Large intestine (tissue), 12 donors: ENCODE results near the gene WNT7A. TPM values are rescaled to one million over a fixed set of nuclear protein-coding genes. Genes with fewer than 3 reads are reported as not detected.
"Not testable (repeated sequence)": the region's sequence is repeated elsewhere in the genome, so short reads cannot be mapped to it uniquely, and the experiment has no call there.

Experiments used
- DNase-seq, 2 donors: peaks; one replicate each; pipeline versions ENCODE4 v3.0.0 to v3.0.0-alpha.2; 2013
- H3K27ac ChIP-seq: one replicate; pipeline ENCODE4 v1.5.1; 2013; ENCODE audit warnings: low read length
- H3K27me3 ChIP-seq: 2 replicates; pipeline ENCODE4 v1.6.1; 2013; ENCODE audit warnings: low read length; ENCODE audit not compliant: control insufficient read depth, insufficient read depth
- H3K36me3 ChIP-seq: 2 replicates; pipeline ENCODE4 v1.6.1; 2013; ENCODE audit warnings: low read length; ENCODE audit not compliant: control insufficient read depth, insufficient read depth
- H3K4me1 ChIP-seq: one replicate; pipeline ENCODE4 v1.6.1; 2013; ENCODE audit warnings: low read length; ENCODE audit not compliant: control insufficient read depth, insufficient read depth
- H3K4me3 ChIP-seq: one replicate; pipeline ENCODE4 v1.5.1; 2013; ENCODE audit warnings: low read length
- H3K9me3 ChIP-seq: one replicate; pipeline ENCODE4 v1.6.1; 2013; ENCODE audit warnings: mild to moderate bottlenecking, low read depth, low read length, moderate library complexity; ENCODE audit not compliant: control insufficient read depth
- WGBS: methylation state at CpG from one replicate; pipeline ENCODE4 v1.1.5; 2013; ENCODE audit warnings: low lambda C conversion rate; ENCODE audit not compliant: insufficient coverage; 5-methylcytosine and 5-hydroxymethylcytosine counted together
- long read RNA-seq, 11 donors: transcript quantifications; one replicate each; lab custom pipeline, GENCODE V29; 2026
- polyA plus RNA-seq: library from polyadenylated mRNA; unstranded; fragments of 120-200 nt; gene quantifications from one replicate; pipeline ENCODE4 v1.2.1, GENCODE V29; 2013

WNT7A gene
- 0.01 TPM for polyA plus RNA-seq
- long read RNA-seq, donor 1 = 0 reads
- long read RNA-seq, donor 2 = 0 reads
- long read RNA-seq, donor 3 = 0 reads
- long read RNA-seq, donor 4 = 0 reads
- long read RNA-seq, donor 5 = 0 reads
- long read RNA-seq, donor 6 = 0 reads
- long read RNA-seq, donor 7 = 0 reads
- long read RNA-seq, donor 8 = 0 reads
- long read RNA-seq, donor 9 = 0 reads
- long read RNA-seq, donor 10 = 0 reads
- long read RNA-seq, donor 11 = 0 reads

DNA sequence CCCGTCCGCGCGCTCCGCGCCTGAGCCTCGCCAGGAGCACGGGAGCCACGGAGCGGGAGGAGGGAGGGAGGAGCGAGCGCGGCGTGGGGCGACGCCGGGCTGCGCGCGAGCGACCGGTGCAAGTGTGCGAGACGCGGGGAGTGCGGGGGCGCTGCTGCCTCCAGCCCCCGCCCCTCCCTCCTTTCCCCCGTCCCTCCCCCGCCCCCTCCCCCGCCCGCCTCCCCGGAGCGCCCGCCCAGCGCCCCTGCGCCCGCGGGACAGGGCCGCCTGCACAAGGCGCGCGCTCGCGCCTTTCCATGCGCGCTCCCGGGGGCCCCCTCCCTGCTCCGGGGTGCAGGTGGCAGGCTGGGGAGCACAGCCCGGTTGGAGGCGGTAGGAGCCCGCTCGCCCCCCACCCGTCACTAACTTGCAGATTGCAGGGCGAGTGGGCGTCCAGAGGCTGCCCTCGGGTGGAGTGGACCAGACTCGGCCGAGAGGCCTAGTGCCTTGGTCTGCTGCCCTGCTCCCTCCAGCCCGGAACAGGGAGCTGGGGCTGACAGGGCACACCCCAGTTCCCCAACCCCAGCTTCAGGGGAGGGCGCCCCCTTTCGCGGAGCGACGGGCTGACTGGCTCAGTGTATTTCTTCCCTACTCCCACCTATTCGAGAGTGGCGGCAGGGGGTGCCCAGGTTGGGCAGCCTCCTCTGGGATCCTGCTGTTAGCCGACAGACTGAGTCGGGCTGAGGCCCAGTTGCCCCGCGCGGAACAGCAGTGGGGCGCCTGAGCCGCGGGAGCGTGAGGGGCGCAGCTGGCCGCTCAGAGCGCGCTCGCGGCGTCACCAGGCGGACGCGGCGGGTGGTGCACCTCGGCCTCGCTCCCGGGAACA, at the start of gene WNT7A:
Gene WNT7A (minus strand): TSS at position 126 of the 865 bp plus-strand sequence. CDS start 255 bp downstream, outside the sequence.
- H3K4me1 ChIP-seq = peaks cover 13% of the 10 kb centered on the region
- DNase-seq = peak in 1 of 2 donors; percentile 28
- H3K27me3 ChIP-seq = peaks cover 90% of the 10 kb centered on the region
- no peaks in the 10 kb centered on the region for H3K36me3 ChIP-seq
- no peaks in the 10 kb centered on the region for H3K9me3 ChIP-seq
- WGBS = no CpG with 5 or more reads among the region's 90 CpGs
- H3K27ac ChIP-seq = no peak within 1 kb of the TSS
- no peak within 1 kb of the TSS for H3K4me3 ChIP-seq

- H3K27me3 ChIP-seq, H3K4me1 ChIP-seq, H3K4me3 ChIP-seq, DNase-seq, H3K27ac ChIP-seq, H3K36me3 ChIP-seq: not testable (repeated sequence)
- WGBS = no CpG with 5 or more reads among the region's 1 CpG
- peaks cover 12% of the 10 kb centered on the region for H3K9me3 ChIP-seq
These were observed 48.9 kb upstream of the WNT7A start for GRCh38 chr3:13928741-13929140.

GRCh38 chr3:13927295-13927694, 47.4 kb upstream of the WNT7A start:
- WGBS = no CpG with 5 or more reads among the region's 7 CpGs
- Histone ChIP-seq H3K36me3 (no peaks in the 10 kb centered on the region), H3K9me3 (peaks cover under 1% of the 10 kb centered on the region), H3K4me3 (no peak overlapping the region), H3K27me3 (no peaks in the 10 kb centered on the region), H3K4me1 (no peaks in the 10 kb centered on the region), H3K27ac (no peak overlapping the region)
- DNase-seq = no peak

DNA sequence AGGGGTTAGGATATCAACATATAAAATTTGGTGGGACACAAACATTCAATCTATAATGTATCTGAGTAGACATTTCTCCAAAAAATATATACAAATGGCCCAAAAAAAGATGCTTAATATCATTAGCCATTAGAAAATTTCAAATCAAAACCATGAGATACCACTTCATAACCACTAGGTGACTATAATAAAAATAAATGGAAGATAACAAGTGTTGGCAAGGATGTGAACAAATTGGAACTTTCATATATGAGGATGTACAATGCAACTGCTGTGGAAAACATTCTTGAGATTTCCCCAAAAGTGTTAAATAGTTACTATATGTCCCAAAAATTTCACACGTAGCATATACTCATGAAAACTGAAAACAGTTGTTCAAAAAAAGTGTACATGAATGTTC, 36.5 kb upstream of the WNT7A start:
- no peak for DNase-seq
- Histone ChIP-seq H3K27me3 (no peaks in the 10 kb centered on the region), H3K9me3 (peaks cover 4% of the 10 kb centered on the region), H3K4me1 (no peaks in the 10 kb centered on the region), H3K27ac (no peak overlapping the region), H3K36me3 (no peaks in the 10 kb centered on the region), H3K4me3 (no peak overlapping the region)
- WGBS = no CpG with 5 or more reads among the region's 1 CpG

DNA sequence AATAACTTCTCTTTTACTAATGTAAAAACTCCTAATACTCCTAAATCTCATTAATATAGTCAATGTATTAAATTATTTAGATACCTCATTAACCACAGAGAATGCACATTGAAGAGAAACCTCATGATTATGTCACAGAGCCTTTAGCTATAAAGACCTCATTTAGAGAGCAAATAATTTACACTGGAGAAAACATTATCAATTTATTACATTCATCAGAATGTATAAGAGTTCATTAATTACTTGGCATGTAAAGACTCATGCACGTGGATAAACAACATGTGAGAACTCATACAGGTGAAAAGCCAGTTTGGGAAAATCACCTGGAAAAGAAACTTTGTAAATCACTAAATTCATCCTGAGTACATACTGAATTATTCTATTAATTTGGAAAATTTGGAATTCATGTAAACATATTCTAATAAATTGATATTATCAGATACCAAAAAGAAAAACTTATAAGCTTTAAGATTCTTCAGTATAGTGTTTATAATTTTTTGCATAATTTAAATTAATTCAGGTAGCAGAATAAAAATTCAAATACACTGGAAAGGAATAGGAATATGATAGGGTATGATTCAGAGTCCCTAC, 22.9 kb upstream of the WNT7A start:
- no peak for DNase-seq
- no peaks in the 10 kb centered on the region for H3K4me1 ChIP-seq
- no peak overlapping the region for H3K4me3 ChIP-seq
- WGBS = 83% methylated on average over 1 of the region's 1 CpG
- no peak overlapping the region for H3K27ac ChIP-seq
- H3K9me3 ChIP-seq = peaks cover 10% of the 10 kb centered on the region
- H3K27me3 ChIP-seq = no peaks in the 10 kb centered on the region
- no peaks in the 10 kb centered on the region for H3K36me3 ChIP-seq

DNA sequence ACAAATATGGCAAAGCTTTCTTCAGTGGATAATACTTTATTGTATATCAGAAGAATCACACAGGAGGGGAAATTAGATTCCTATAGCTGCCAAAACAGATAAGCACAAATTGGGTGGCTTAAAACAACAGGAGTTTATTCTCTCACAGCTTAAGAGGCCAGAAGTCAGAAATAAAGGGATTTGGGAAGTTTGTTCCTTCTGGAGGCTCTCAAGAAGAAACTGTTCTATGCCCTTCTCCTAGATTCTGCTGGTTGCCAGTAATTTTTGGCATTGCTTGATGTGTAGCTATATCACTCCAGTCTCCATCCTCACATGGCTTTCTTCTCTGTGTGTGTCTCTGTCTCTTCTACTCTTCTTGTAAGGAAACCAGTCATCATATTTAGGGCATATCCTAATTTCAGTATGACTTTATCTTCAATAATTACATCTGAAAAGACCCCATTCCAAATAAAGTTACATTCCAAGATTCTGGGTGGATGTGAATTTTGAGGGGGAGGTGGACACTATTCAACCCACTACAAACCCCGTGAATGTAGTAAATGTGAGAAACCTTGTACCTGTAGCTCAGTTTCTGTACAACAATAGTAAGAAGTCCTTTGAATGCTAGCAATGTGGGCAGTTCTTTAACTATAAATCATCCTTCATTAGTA, 22.2 kb upstream of the WNT7A start:
- H3K36me3 ChIP-seq = no peaks in the 10 kb centered on the region
- no peaks in the 10 kb centered on the region for H3K27me3 ChIP-seq
- no peak overlapping the region for H3K27ac ChIP-seq
- no peak overlapping the region for H3K4me3 ChIP-seq
- no peak for DNase-seq
- H3K4me1 ChIP-seq = no peaks in the 10 kb centered on the region
- no CpG with 5 or more reads among the region's 1 CpG for WGBS
- H3K9me3 ChIP-seq = peaks cover 7% of the 10 kb centered on the region

- no peaks in the 10 kb centered on the region for H3K36me3 ChIP-seq
- WGBS = 60% methylated on average over 1 of the region's 3 CpGs
These were observed 18.5 kb upstream of the WNT7A start for GRCh38 chr3:13898346-13898745.

GRCh38 chr3:13896473-13897154, 16.7 kb upstream of the WNT7A start:
- DNase-seq = peak; percentile 56 to 67
- Histone ChIP-seq H3K36me3 (no peaks in the 10 kb centered on the region), H3K9me3 (no peaks in the 10 kb centered on the region), H3K27me3 (peaks cover 13% of the 10 kb centered on the region), H3K27ac (no peak overlapping the region), H3K4me3 (peak overlapping the region; percentile 57), H3K4me1 (peaks cover 12% of the 10 kb centered on the region)
- 0% methylated on average over 1 of the region's 12 CpGs for WGBS

More at GRCh38 chr3:13898346-13898745, 18.5 kb upstream of the WNT7A start:
- Histone ChIP-seq H3K27ac (no peak overlapping the region), H3K4me1 (peaks cover 12% of the 10 kb centered on the region), H3K27me3 (peaks cover 13% of the 10 kb centered on the region), H3K9me3 (peaks cover 3% of the 10 kb centered on the region), H3K4me3 (no peak overlapping the region)
- no peak for DNase-seq

DNA sequence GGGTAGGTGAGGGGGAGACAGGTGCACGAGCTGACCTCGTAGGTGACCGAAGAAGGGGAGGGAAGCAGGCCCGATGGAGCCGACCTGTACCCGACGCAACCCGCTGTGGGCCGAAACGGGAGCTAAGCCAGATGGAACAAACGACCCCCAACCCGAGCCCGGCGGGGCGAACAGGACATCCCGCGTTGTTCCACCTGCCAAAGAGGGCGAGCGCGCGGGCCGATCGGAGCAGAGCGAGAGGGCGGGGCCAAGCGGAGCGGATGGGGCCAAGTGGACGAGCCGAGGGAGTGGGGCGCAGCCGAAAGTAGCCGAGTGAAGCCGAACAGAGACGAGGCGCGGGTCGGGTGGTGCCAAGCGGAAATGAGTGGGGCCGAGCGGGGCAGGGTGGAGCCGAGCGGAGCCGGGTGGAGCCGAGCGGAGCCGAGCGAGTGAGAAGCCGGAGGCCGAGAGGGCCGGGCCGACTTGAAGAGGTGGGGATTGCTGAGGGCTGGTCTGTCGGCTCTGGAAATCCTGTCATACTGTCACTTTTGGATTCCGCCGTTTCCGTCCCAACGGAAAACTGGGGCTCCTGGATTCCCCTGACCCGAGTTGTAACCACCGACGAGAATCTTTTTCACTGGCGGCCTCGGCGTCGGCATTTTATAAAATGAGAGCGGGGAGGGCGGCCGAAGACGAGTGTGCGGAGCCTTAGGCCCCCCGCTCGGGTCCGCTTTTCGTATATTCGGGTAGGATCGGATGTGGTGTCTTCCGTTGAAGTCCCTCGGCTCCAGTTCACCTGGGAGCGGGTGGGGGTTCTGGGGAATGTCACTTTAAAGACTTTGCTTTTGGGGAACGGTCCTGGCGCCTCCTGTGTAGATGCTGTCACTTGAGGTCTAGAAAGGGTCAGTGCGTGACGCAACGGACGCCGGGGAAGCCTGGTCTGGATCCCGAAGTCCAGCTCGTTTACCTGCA, 15.6 kb upstream of the WNT7A start:
- no peak overlapping the region for H3K27ac ChIP-seq
- WGBS = 0% methylated on average over 1 of the region's 86 CpGs
- peaks cover 12% of the 10 kb centered on the region for H3K4me1 ChIP-seq
- H3K4me3 ChIP-seq = peak overlapping the region; percentile 57
- peak; percentile 87 to 95 for DNase-seq
- H3K9me3 ChIP-seq = no peaks in the 10 kb centered on the region
- H3K27me3 ChIP-seq = peaks cover 13% of the 10 kb centered on the region
- no peaks in the 10 kb centered on the region for H3K36me3 ChIP-seq
